Activated CD4-positive, alpha-beta T cell treated with anti-CD3 and anti-CD28 coated beads for 36 hours (primary cell): ENCODE measurements around the gene CALB2. TPM values are rescaled to one million over a fixed set of nuclear protein-coding genes. Genes with fewer than 3 reads are reported as not detected.
A peak's percentile ranks its signal among the peaks of the same experiment; 100 is the strongest.
"Not testable (repeated sequence)": the region's sequence is repeated elsewhere in the genome, so short reads cannot be mapped to it uniquely, and the experiment has no call there.

Source experiments
- ATAC-seq: fragments of 200-7000 bp; cut with Tn5 transposase; one replicate; pipeline ENCODE4 v1.10.0; 2021; ENCODE audit warnings: mild to moderate bottlenecking, moderate library complexity
- CTCF ChIA-PET: fragments of 350-600 bp; sonication (Branson Sonifier 250); formaldehyde crosslinking; loops from one replicate; lab custom pipeline; 2021; ENCODE audit warnings: antibody characterized with exemption; lab: Charles Lee
- POLR2A ChIA-PET: fragments of 350-600 bp; sonication (Branson Sonifier 250); formaldehyde crosslinking; loops from one replicate; lab custom pipeline; 2021; ENCODE audit warnings: antibody characterized with exemption, inconsistent platforms; lab: Charles Lee
- DNase-seq: peaks from one replicate; pipeline ENCODE4 v3.0.0-alpha.2; 2020
- H3K27ac Mint-ChIP-seq: one replicate; pipeline ENCODE4 v1.8.0; 2021; ENCODE audit warnings: mixed read lengths
- H3K27me3 Mint-ChIP-seq: one replicate; pipeline ENCODE4 v1.8.0; 2021; ENCODE audit warnings: mixed read lengths
- H3K36me3 Mint-ChIP-seq: one replicate; pipeline ENCODE4 v1.8.0; 2021; ENCODE audit warnings: low read depth, mixed read lengths
- H3K4me1 Mint-ChIP-seq: one replicate; pipeline ENCODE4 v1.8.0; 2021; ENCODE audit warnings: mixed read lengths
- H3K4me3 Mint-ChIP-seq: one replicate; pipeline ENCODE4 v1.8.0; 2021; ENCODE audit warnings: mild to moderate bottlenecking, moderate library complexity, mixed read lengths
- H3K9me3 Mint-ChIP-seq: one replicate; pipeline ENCODE4 v1.8.0; 2021; ENCODE audit warnings: low read depth, mixed read lengths
- intact Hi-C, 2 experiments: fragments of 100-400 bp; cut with DNase I in 1 of 2; cut with micrococcal nuclease in 1 of 2; formaldehyde crosslinking; loops; one replicate each; pipeline versions ENCODE4 v1.14.2 to v1.15.1; 2022 to 2024; cut with DNase I, micrococcal nuclease
- total RNA-seq, 2 experiments: library from RNA; stranded (reverse); gene quantifications; one replicate each; pipeline ENCODE4 v1.2.3, GENCODE V29; 2021

CALB2 gene
- total RNA-seq, 2 experiments from 2014 or later, result not detected

DNA sequence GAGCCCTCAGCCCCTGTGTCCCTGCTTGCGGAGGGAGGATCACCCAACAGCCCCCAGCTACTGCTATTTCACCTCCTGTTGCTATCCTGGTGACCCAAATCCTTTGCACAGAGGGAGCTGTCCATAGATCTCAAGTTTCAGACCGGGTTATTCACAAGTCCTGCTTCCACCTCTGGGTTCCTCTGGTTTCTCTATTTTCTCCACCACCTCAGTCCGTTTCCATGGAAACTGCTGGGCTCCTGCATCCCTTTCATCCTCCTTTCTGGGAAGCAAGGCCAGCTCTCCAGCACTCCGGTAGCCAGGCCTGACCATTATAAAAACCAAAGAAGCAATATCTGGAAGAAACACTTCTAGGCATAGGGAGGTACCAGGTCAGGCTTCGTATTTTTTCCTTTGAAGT, 4.8 kb upstream of the CALB2 start:
- CTCF ChIA-PET, result interaction anchor here (0.7 to 1.3 kb wide), 2 partner anchors 9 to 42 kb away, joined by 3 to 5 read pairs; no protein-coding TSS in a partner anchor
- POLR2A ChIA-PET, result no interaction called here
- DNase-seq, result no peak
- H3K4me3 Mint-ChIP-seq, result no peak overlapping the region
- no peak for ATAC-seq
- no peak overlapping the region for H3K27ac Mint-ChIP-seq
- intact Hi-C loops, result loop anchor here in 1 of 2 experiments (10.0 kb wide), 1 partner anchor 139 kb away; no protein-coding TSS in a partner anchor
- H3K4me1 Mint-ChIP-seq, result no peaks in the 10 kb centered on the region
- H3K36me3 Mint-ChIP-seq, result no peaks in the 10 kb centered on the region
- H3K27me3 Mint-ChIP-seq, result peaks cover 10% of the 10 kb centered on the region
- no peaks in the 10 kb centered on the region for H3K9me3 Mint-ChIP-seq

DNA sequence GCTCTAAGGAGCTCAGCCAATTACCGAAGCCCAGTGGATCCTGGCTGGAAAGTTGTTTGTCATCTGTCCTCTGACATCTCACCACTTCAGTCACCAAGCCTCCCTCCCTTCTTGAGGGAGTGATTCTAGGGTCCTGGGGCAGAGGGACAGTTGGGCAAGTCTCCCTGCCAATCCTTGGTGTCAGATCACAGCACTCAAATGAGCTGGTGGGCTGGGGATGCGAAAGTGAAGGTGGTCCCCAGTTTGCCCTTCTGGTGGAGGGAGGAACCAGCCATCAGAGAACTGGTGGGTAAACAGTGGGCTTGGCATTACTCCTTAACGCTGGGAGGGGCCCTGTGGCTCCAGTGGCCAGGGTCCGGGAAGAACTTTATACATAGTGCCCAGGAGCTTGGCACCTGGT, 4.4 kb upstream of the CALB2 start:
- DNase-seq (no peak), ATAC-seq (no peak)
- POLR2A ChIA-PET, result no interaction called here
- Mint-ChIP-seq H3K4me1 (no peaks in the 10 kb centered on the region), H3K9me3 (no peaks in the 10 kb centered on the region), H3K27me3 (peaks cover 10% of the 10 kb centered on the region), H3K4me3 (no peak overlapping the region), H3K27ac (no peak overlapping the region), H3K36me3 (no peaks in the 10 kb centered on the region)
- CTCF ChIA-PET, result interaction anchor here (0.7 to 1.1 kb wide), 2 partner anchors 10 to 57 kb away, joined by 3 to 4 read pairs; no protein-coding TSS in a partner anchor
- intact Hi-C loops, result loop anchor here in 1 of 2 experiments (10.0 kb wide), 1 partner anchor 139 kb away; no protein-coding TSS in a partner anchor

DNA sequence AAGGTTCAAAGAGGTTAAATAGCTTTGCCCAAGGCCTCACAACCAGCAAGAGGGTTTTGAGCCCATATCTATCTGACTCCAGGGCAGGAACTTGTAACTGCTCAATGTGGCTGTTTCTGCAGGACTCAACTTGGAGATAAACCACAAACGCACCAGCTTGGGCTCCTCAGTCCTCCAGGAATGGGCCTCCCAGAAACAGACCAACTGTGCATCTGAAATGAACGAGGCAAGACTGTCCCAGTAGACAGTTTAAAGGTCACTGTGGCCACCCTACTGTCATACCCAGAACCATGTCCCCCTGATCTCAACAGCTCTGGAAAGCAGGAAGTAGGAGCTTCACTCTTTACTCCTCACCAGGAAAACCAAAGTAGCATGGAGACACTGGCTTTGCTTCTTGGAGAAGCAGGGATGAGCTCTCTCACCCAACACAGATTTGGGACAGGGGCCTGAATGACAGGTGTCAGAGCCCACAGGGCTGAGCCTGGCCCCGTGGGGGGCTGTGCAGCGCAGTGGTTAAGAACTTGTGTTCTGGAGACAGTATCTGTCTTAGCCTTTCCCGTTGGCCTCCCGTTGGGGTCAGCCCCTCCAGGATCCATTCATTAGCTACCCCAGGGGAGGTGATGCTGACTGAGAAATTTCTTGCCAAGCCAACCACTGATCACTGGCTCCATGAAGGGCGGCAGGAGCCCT, 2.3 kb upstream of the CALB2 start:
- intact Hi-C loops, result loop anchor here in 1 of 2 experiments (10.0 kb wide), 1 partner anchor 141 kb away; no protein-coding TSS in a partner anchor

DNA sequence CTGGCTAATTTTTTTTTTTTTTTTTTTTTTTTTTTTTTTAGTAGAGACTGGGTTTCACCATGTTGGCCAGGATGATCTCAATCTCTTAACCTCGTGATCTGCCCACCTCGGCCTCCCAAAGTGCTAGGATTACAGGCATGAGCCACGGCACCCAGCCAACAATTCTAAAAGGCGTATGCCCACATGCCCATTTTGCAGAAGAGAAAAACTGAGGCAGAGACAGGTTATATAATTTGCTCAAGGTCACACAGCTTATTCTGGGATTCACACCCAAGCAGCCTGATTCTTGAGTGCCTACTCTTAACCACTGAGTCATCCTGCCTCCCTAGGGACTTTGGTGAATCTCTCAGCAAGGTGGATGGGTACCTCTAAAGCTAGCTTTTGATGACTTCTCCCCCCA, 1.6 kb upstream of the CALB2 start:
- intact Hi-C loops, result loop anchor here in 1 of 2 experiments (10.0 kb wide), 1 partner anchor 142 kb away; no protein-coding TSS in a partner anchor
- H3K9me3 Mint-ChIP-seq, ATAC-seq, H3K27ac Mint-ChIP-seq, POLR2A ChIA-PET, H3K27me3 Mint-ChIP-seq, H3K4me3 Mint-ChIP-seq, H3K36me3 Mint-ChIP-seq, H3K4me1 Mint-ChIP-seq, DNase-seq: not testable (repeated sequence)
- CTCF ChIA-PET, result interaction anchor here (0.5 to 1.0 kb wide), 3 partner anchors 10 to 313 kb away, joined by 3 read pairs; no protein-coding TSS in a partner anchor

More for the DNA sequence above, 2.3 kb upstream of the CALB2 start:
- Mint-ChIP-seq H3K36me3 (no peaks in the 10 kb centered on the region), H3K9me3 (no peaks in the 10 kb centered on the region), H3K4me3 (no peak overlapping the region), H3K27ac (no peak overlapping the region), H3K4me1 (no peaks in the 10 kb centered on the region), H3K27me3 (peaks cover 8% of the 10 kb centered on the region)
- POLR2A ChIA-PET, result no interaction called here
- DNase-seq (no peak), ATAC-seq (no peak)
- CTCF ChIA-PET, result interaction anchor here (0.5 to 1.3 kb wide), 3 partner anchors 13 to 314 kb away, joined by 3 read pairs; no protein-coding TSS in a partner anchor

DNA sequence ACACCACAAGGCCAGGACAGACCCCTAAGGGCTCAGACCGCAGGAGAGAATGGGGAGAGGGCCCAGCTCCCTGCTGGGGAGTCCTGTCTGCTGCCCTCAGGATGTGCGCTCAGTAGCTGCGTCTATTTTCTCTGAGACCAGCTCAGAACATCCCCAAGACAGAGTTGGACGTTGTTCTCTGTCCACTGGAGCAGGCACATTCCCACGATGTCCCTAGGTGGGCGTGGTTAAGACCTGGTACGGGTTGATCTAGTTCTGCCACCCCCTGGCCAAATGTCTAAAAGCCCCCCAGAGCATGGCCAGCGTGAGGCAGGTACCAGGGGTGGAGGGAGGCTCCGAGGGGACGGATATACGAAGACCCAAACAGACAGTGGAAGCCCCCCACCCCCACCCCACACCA, 842 bp upstream of the CALB2 start:
- H3K27ac Mint-ChIP-seq, result no peak overlapping the region
- H3K4me1 Mint-ChIP-seq, result no peaks in the 10 kb centered on the region
- intact Hi-C loops, result loop anchor here in 1 of 2 experiments (10.0 kb wide), 1 partner anchor 143 kb away; no protein-coding TSS in a partner anchor
- POLR2A ChIA-PET, result no interaction called here
- CTCF ChIA-PET, result interaction anchor here (0.6 to 1.4 kb wide), 3 partner anchors 9 to 55 kb away, joined by 3 to 4 read pairs (median 3); no protein-coding TSS in a partner anchor
- H3K27me3 Mint-ChIP-seq, result peaks cover 8% of the 10 kb centered on the region
- no peaks in the 10 kb centered on the region for H3K36me3 Mint-ChIP-seq
- DNase-seq (no peak), ATAC-seq (no peak)
- H3K4me3 Mint-ChIP-seq, result no peak overlapping the region
- no peaks in the 10 kb centered on the region for H3K9me3 Mint-ChIP-seq

DNA sequence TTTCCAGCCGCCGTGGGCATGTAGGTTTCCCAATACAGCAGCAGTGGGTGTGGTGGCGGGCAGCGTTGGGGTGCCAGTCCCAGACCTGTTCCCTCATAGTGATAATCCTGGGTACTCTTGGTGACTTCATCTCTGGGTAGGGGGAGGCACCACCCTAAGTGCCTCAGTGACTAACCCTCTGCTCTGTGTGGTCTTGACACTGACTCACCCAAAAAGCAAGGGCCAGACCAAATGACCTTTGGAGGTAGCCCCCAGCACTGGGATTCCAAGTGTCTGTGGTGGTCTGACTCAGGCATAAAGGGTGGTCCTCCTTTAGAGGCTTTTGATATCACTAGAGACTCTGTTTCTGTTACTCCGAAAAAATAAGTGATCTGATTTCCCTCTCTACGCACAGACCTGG, 908 bp downstream of the CALB2 start:
- no peaks in the 10 kb centered on the region for H3K9me3 Mint-ChIP-seq
- ATAC-seq, result no peak
- peaks cover 8% of the 10 kb centered on the region for H3K27me3 Mint-ChIP-seq
- intact Hi-C loops, result loop anchor here in 1 of 2 experiments (10.0 kb wide), 1 partner anchor 145 kb away; no protein-coding TSS in a partner anchor
- ChIA-PET CTCF (interaction anchor here (0.6 to 0.7 kb wide), 3 partner anchors 16 to 1105 kb away, joined by 3 to 6 read pairs (median 3); no protein-coding TSS in a partner anchor), POLR2A (no interaction called here)
- H3K27ac Mint-ChIP-seq, result no peak overlapping the region
- H3K4me1 Mint-ChIP-seq, result no peaks in the 10 kb centered on the region
- no peak for DNase-seq
- no peak overlapping the region for H3K4me3 Mint-ChIP-seq
- no peaks in the 10 kb centered on the region for H3K36me3 Mint-ChIP-seq

DNA sequence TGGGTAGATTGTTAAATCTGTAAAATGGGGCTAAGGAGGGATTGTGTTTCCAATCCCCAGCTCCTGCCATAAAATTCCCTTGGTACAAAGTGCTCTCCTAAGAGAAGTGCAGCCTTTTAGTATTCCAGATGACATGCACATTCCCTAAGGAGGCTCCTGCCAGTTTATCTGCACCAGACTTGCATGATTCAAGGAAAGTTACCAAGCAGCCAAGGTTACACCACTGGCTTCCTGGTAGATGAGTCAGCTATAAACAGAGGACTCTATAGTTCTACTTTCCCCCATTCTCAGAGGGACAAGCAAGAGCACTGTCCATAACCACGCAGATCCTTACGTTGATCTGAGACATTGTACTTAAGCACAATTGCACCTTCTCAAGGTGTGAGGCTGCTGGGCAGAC, 1.9 kb downstream of the CALB2 start:
- Mint-ChIP-seq H3K36me3 (no peaks in the 10 kb centered on the region), H3K4me3 (no peak overlapping the region), H3K4me1 (no peaks in the 10 kb centered on the region), H3K27me3 (peaks cover 8% of the 10 kb centered on the region), H3K27ac (no peak overlapping the region), H3K9me3 (no peaks in the 10 kb centered on the region)
- ATAC-seq (no peak), DNase-seq (no peak)
- intact Hi-C loops, result no loop called here
- ChIA-PET POLR2A (no interaction called here), CTCF (no interaction called here)

DNA sequence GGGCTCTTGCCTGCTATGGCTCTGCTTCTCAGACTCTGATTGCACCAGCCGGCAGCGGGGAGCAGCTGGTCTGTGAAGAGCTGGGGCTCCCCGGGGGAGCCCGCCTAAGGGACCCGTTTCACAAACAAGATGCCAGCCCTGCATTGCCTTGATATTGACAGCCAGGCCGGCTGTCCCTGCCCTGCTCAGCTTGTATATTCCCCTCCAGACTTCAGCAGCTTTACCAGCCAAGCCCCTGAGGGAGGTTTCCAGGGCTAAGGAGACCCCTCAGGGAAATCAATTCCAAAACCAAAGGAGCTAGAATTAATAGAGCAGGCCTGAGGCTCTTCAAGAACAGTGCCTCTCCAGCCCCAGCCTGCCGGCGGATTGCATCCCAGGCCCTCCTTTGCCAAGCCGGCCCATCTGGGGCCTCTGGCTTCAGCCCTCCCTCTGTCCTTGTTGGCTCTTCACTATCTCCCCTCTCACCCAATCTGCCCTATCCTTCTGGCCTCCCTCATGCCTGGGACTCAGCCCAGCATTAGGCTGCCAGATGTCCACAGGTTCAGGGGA, 5.7 kb downstream of the CALB2 start:
- intact Hi-C loops, result no loop called here
- peaks cover 9% of the 10 kb centered on the region for H3K27me3 Mint-ChIP-seq
- H3K4me3 Mint-ChIP-seq, result no peak overlapping the region
- no peak for ATAC-seq
- no peak overlapping the region for H3K27ac Mint-ChIP-seq
- no peaks in the 10 kb centered on the region for H3K36me3 Mint-ChIP-seq
- no peaks in the 10 kb centered on the region for H3K9me3 Mint-ChIP-seq
- ChIA-PET CTCF (interaction anchor here (0.8 to 1.0 kb wide), 2 partner anchors 22 to 38 kb away, joined by 3 to 4 read pairs; no protein-coding TSS in a partner anchor), POLR2A (no interaction called here)
- DNase-seq, result no peak
- no peaks in the 10 kb centered on the region for H3K4me1 Mint-ChIP-seq

DNA sequence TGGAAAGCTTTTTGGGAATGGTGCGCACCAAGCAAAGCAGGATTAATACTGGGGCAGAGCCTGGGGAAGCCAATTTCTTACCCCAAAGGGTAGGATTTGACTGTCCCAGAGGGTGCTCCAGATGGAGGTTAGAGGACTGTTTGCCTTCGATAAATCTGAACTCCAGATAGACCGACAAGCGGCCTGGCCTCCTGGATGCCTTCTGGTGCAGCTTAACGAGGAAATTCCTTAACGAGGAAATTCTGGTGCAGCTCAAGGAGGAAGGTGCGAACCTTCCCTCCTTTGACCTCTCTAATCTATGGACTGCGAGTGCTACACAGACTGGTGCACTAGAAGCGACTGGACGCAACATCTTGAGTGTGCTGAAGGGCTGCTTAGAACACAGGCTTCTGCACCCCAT, 6.5 kb downstream of the CALB2 start:
- Mint-ChIP-seq H3K4me1 (peaks cover 2% of the 10 kb centered on the region), H3K27ac (no peak overlapping the region), H3K36me3 (no peaks in the 10 kb centered on the region), H3K4me3 (no peak overlapping the region), H3K9me3 (no peaks in the 10 kb centered on the region), H3K27me3 (peaks cover 6% of the 10 kb centered on the region)
- ChIA-PET CTCF (interaction anchor here (0.8 to 1.0 kb wide), 2 partner anchors 23 to 38 kb away, joined by 3 to 4 read pairs; no protein-coding TSS in a partner anchor), POLR2A (no interaction called here)
- DNase-seq (no peak), ATAC-seq (no peak)
- intact Hi-C loops, result no loop called here

DNA sequence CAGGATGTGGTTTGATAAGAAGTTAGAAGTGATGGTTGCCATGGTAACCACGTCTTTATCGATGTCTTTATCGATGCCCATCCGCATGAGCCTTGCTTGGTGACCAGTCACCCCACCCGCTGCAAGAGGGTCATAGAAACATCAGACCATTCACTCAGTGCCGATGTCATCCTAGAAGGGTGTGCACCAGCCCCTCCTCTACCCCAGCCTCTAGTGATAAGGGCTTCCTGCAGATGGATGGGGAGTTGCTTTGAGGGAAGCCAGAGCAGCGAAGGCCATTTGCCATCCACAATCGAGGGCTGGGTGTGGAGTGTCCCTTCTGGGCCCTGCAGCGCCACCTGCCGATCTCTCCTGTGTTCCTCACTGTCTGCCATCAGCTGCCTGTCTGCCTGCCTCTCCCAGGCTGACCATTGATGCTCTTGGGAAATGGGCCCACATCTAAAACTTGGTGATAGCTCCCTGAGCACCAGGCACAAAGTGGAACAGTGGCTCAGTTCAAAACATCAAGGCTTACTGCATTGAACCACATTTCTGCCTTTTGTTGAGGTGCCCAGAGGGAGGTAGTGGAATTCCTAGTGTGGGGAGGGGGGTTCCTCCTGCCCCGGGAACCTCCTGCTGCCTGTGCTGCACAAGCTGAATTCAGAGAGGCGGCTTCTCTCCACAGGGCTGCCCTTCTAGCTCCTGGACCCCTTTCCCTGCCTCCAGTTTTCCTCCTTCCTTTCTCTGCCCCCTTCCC, 8.9 kb downstream of the CALB2 start:
- ChIA-PET POLR2A (no interaction called here), CTCF (interaction anchor here (0.6 to 1.0 kb wide), 4 partner anchors 15 to 240 kb away, joined by 3 read pairs; no protein-coding TSS in a partner anchor)
- Mint-ChIP-seq H3K27me3 (peaks cover 11% of the 10 kb centered on the region), H3K4me3 (no peak overlapping the region), H3K9me3 (no peaks in the 10 kb centered on the region), H3K4me1 (peaks cover 2% of the 10 kb centered on the region), H3K27ac (no peak overlapping the region), H3K36me3 (no peaks in the 10 kb centered on the region)
- DNase-seq, result peak; percentile 77
- peak; percentile 87 for ATAC-seq
- intact Hi-C loops, result no loop called here

DNA sequence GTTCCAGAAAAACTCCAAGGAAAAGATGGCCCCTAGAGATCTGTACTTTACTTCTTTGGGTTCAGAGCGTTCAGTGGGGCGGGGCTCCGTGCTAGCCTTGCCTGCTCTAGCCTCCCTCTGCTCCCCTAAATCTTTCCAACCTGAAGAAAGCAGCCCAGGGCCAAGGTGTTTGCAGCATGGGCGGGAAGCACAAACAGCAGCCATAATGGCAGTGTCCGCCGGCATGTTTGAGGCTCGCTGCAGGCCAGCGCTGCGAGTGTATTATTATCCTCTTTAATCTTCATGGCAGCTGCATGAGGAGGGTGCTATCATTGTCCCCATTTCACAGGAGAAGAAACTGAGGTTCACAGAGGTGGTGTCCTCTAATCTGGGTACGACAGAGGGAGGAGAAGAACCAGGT, 10.4 kb downstream of the CALB2 start:
- Mint-ChIP-seq H3K36me3 (no peaks in the 10 kb centered on the region), H3K9me3 (no peaks in the 10 kb centered on the region), H3K27me3 (peaks cover 11% of the 10 kb centered on the region), H3K27ac (no peak overlapping the region), H3K4me3 (no peak overlapping the region), H3K4me1 (peaks cover 2% of the 10 kb centered on the region)
- intact Hi-C loops, result no loop called here
- DNase-seq (no peak), ATAC-seq (no peak)
- ChIA-PET CTCF (no interaction called here), POLR2A (no interaction called here)
